HepG2 (cell line): ENCODE data around the gene MACROD2. TPM values are rescaled to one million over a fixed set of nuclear protein-coding genes. Genes with fewer than 3 reads are reported as not detected.

Source experiments
- JARID2 ChIP-seq: sonication (generic); formaldehyde crosslinking; IDR thresholded peaks from 2 replicates; pipeline ENCODE4 v1.8.1; 2023; ENCODE audit warnings: missing genetic modification reagents, inconsistent platforms; ENCODE audit not compliant: insufficient replicate concordance
- RBM39 ChIP-seq: fragments of 200-400 bp; formaldehyde crosslinking; IDR thresholded peaks from one replicate; pipeline ENCODE4 v1.6.1; 2018; ENCODE audit warnings: antibody characterized with exemption, mild to moderate bottlenecking, low read depth, low read length; ENCODE audit not compliant: poor library complexity, severe bottlenecking
- SCMH1 ChIP-seq: sonication (generic); formaldehyde crosslinking; IDR thresholded peaks from 2 replicates; pipeline ENCODE4 v1.9.0; 2021; ENCODE audit warnings: missing genetic modification reagents, mild to moderate bottlenecking, borderline replicate concordance
- SIX4 ChIP-seq: sonication (generic); formaldehyde crosslinking; IDR thresholded peaks from 2 replicates; pipeline ENCODE4 v1.4.0; 2020; ENCODE audit warnings: missing genetic modification reagents
- SYNCRIP ChIP-seq: fragments of 200-400 bp; formaldehyde crosslinking; IDR thresholded peaks from 2 replicates; pipeline ENCODE4 v1.6.1; 2018; ENCODE audit warnings: mild to moderate bottlenecking, low read depth, low read length; ENCODE audit not compliant: insufficient read depth
- TBX3 ChIP-seq: fragments of 450-650 bp; IDR thresholded peaks from 2 replicates; pipeline ENCODE4 v1.6.1; 2017; ENCODE audit warnings: antibody characterized with exemption, mild to moderate bottlenecking, inconsistent platforms, borderline replicate concordance
- ZNF12 ChIP-seq: sonication (generic); formaldehyde crosslinking; IDR thresholded peaks from 2 replicates; pipeline ENCODE4 v1.5.0; 2020; ENCODE audit warnings: missing genetic modification reagents
- ZNF24 ChIP-seq: fragments of 450-650 bp; IDR thresholded peaks from 2 replicates; pipeline ENCODE4 v1.6.1; 2017; ENCODE audit warnings: antibody characterized with exemption, mild to moderate bottlenecking
- ZNF280B ChIP-seq: sonication (generic); formaldehyde crosslinking; IDR thresholded peaks from 2 replicates; pipeline ENCODE4 v1.5.0; 2020; ENCODE audit warnings: missing genetic modification reagents, mild to moderate bottlenecking, borderline replicate concordance
- ZNF296 ChIP-seq: sonication (generic); formaldehyde crosslinking; conservative IDR thresholded peaks from 2 replicates; pipeline ENCODE4 v1.5.0; 2020; ENCODE audit warnings: mild to moderate bottlenecking, missing genetic modification reagents
- ZNF773 ChIP-seq: sonication (generic); formaldehyde crosslinking; IDR thresholded peaks from 2 replicates; pipeline ENCODE4 v1.4.0; 2020; ENCODE audit warnings: missing genetic modification reagents, borderline replicate concordance
- polyA plus RNA-seq, 8 experiments: library from polyadenylated mRNA; depleted of rRNA in 3 of 8; stranded (reverse) in 7 of 8; unstranded in 1 of 8; fragments of >200 nt; fragmentation: Illumina TruSeq in 4 of 8; extraction: Trizol in 4 of 8; gene quantifications; 2 replicates each; pipeline versions ENCODE4 v1.2.1 to v1.2.3, GENCODE V29; 2011 to 2016; ENCODE audit warnings: low read depth in 4 of 8, missing spikeins in 1 of 8, mixed read lengths in 1 of 8; ENCODE audit not compliant: insufficient read depth in 1 of 8
- total RNA-seq, 5 experiments: library from RNA; depleted of rRNA; stranded (reverse); fragments of >200 nt; fragmentation: Illumina TruSeq; extraction: Trizol; gene quantifications; 2 replicates each; pipeline ENCODE4 v1.2.3, GENCODE V29; 2016; ENCODE audit warnings: low read depth in 1 of 5
- TF ChIP-seq, protein P1 (sequence below), 2 experiments: sonication (generic) in 1 of 2; formaldehyde crosslinking in 1 of 2; IDR thresholded peaks; 2 replicates each; pipeline versions ENCODE4 v1.4.0 to v1.6.1; 2016 to 2020; ENCODE audit warnings: borderline replicate concordance in 1 of 2, low read depth in 1 of 2, mild to moderate bottlenecking in 1 of 2, missing genetic modification reagents in 1 of 2
- TF ChIP-seq, protein P2 (sequence below): sonication (generic); formaldehyde crosslinking; IDR thresholded peaks from 2 replicates; pipeline ENCODE4 v1.8.1; 2022; ENCODE audit warnings: low read depth, mild to moderate bottlenecking, missing genetic modification reagents
- TF ChIP-seq, protein P3 (sequence below): sonication (generic); formaldehyde crosslinking; IDR thresholded peaks from 2 replicates; pipeline ENCODE4 v1.9.0; 2021; ENCODE audit warnings: missing genetic modification reagents, mild to moderate bottlenecking, borderline replicate concordance
- TF ChIP-seq, protein P4 (sequence below): sonication (generic); formaldehyde crosslinking; conservative IDR thresholded peaks from 2 replicates; pipeline ENCODE4 v1.8.0; 2022; ENCODE audit warnings: mild to moderate bottlenecking, moderate library complexity, missing genetic modification reagents

MACROD2 gene
- total and polyA plus RNA-seq, 2 of the 13 experiments (the other 11 are each of a cell fraction or from before 2014, with no cell fraction given), result 0.13 to 0.51 TPM

- TF ChIP-seq, protein P1, sequence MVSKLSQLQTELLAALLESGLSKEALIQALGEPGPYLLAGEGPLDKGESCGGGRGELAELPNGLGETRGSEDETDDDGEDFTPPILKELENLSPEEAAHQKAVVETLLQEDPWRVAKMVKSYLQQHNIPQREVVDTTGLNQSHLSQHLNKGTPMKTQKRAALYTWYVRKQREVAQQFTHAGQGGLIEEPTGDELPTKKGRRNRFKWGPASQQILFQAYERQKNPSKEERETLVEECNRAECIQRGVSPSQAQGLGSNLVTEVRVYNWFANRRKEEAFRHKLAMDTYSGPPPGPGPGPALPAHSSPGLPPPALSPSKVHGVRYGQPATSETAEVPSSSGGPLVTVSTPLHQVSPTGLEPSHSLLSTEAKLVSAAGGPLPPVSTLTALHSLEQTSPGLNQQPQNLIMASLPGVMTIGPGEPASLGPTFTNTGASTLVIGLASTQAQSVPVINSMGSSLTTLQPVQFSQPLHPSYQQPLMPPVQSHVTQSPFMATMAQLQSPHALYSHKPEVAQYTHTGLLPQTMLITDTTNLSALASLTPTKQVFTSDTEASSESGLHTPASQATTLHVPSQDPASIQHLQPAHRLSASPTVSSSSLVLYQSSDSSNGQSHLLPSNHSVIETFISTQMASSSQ (IDR thresholded peaks at IDR 0.05; ENCODE audit: low read depth), result peak; percentile 100
- TF ChIP-seq, protein P1 (CRISPR knock-in tag; IDR thresholded peaks at IDR 0.05; ENCODE audit: borderline replicate concordance), result peak; percentile 100
- no peak for TF ChIP-seq ZNF296 (CRISPR knock-in tag)
- peak; percentile 1; the same call in 1 of the 2 replicates for TF ChIP-seq ZNF12 (CRISPR knock-in tag)
- TF ChIP-seq RBM39, result no peak
- TF ChIP-seq, protein P2, sequence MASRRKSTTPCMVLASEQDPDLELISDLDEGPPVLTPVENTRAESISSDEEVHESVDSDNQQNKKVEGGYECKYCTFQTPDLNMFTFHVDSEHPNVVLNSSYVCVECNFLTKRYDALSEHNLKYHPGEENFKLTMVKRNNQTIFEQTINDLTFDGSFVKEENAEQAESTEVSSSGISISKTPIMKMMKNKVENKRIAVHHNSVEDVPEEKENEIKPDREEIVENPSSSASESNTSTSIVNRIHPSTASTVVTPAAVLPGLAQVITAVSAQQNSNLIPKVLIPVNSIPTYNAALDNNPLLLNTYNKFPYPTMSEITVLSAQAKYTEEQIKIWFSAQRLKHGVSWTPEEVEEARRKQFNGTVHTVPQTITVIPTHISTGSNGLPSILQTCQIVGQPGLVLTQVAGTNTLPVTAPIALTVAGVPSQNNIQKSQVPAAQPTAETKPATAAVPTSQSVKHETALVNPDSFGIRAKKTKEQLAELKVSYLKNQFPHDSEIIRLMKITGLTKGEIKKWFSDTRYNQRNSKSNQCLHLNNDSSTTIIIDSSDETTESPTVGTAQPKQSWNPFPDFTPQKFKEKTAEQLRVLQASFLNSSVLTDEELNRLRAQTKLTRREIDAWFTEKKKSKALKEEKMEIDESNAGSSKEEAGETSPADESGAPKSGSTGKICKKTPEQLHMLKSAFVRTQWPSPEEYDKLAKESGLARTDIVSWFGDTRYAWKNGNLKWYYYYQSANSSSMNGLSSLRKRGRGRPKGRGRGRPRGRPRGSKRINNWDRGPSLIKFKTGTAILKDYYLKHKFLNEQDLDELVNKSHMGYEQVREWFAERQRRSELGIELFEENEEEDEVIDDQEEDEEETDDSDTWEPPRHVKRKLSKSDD (CRISPR knock-in tag), result peak; percentile 50; the same call in 1 of the 2 replicates
- TF ChIP-seq ZNF773 (CRISPR knock-in tag), result no peak
- TF ChIP-seq ZNF280B (CRISPR knock-in tag), result no peak
- no peak for TF ChIP-seq SYNCRIP
- TF ChIP-seq SIX4, result peak; percentile 85
- TF ChIP-seq SCMH1 (CRISPR knock-in tag), result no peak
- TF ChIP-seq, protein P3, sequence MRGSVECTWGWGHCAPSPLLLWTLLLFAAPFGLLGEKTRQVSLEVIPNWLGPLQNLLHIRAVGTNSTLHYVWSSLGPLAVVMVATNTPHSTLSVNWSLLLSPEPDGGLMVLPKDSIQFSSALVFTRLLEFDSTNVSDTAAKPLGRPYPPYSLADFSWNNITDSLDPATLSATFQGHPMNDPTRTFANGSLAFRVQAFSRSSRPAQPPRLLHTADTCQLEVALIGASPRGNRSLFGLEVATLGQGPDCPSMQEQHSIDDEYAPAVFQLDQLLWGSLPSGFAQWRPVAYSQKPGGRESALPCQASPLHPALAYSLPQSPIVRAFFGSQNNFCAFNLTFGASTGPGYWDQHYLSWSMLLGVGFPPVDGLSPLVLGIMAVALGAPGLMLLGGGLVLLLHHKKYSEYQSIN (CRISPR knock-in tag), result no peak
- TF ChIP-seq TBX3, result peak; percentile 41; the same call in 1 of the 2 replicates
- TF ChIP-seq ZNF24, result peak; percentile 5; the same call in 1 of the 2 replicates
- peak; percentile 77 for TF ChIP-seq JARID2 (CRISPR knock-in tag)
- TF ChIP-seq, protein P4, sequence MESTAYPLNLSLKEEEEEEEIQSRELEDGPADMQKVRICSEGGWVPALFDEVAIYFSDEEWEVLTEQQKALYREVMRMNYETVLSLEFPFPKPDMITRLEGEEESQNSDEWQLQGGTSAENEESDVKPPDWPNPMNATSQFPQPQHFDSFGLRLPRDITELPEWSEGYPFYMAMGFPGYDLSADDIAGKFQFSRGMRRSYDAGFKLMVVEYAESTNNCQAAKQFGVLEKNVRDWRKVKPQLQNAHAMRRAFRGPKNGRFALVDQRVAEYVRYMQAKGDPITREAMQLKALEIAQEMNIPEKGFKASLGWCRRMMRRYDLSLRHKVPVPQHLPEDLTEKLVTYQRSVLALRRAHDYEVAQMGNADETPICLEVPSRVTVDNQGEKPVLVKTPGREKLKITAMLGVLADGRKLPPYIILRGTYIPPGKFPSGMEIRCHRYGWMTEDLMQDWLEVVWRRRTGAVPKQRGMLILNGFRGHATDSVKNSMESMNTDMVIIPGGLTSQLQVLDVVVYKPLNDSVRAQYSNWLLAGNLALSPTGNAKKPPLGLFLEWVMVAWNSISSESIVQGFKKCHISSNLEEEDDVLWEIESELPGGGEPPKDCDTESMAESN, result peak; percentile 76; the same call in 1 of the 2 replicates
These were observed 990.8 kb downstream of the MACROD2 start (continued) for GRCh38 chr20:14986026-14986655.
